PC-9 (cell line): Measurements from ENCODE around the gene PAX1. TPM values are rescaled to one million over a fixed set of nuclear protein-coding genes. Genes with fewer than 3 reads are reported as not detected.

ENCODE experiments used
- BruUV-seq: library from RNA; stranded (reverse); fragments of 400-500 nt; replicated peaks from 2 replicates; lab custom pipeline; 2021; lab: Mats Ljungman, UMichigan
- CTCF ChIA-PET: fragments of 300-600 bp; sonication (Branson Sonifier 250); formaldehyde crosslinking; loops from one replicate; lab custom pipeline; 2022; ENCODE audit warnings: antibody characterized with exemption; lab: Charles Lee
- POLR2A ChIA-PET: fragments of 300-600 bp; sonication (Branson Sonifier 250); formaldehyde crosslinking; loops from one replicate; lab custom pipeline; 2022; ENCODE audit warnings: antibody characterized with exemption; ENCODE audit not compliant: unreplicated experiment; lab: Charles Lee
- DNase-seq, 2 experiments: peaks; one replicate each; pipeline versions ENCODE4 v3.0.0 to v3.0.0-alpha.2; 2015 to 2022; ENCODE audit warnings: mixed read lengths in 1 of 2
- H2AFZ ChIP-seq: fragments of 200-600 bp; sonication (generic); 2 replicates; pipeline ENCODE4 v1.8.1; 2017; ENCODE audit warnings: antibody characterized with exemption
- H3F3A ChIP-seq: fragments of 200-600 bp; sonication (generic); 2 replicates; pipeline ENCODE4 v1.8.1; 2017; ENCODE audit warnings: antibody characterized with exemption, mild to moderate bottlenecking, low read depth; ENCODE audit not compliant: insufficient read depth
- H3K27ac ChIP-seq: fragments of 200-600 bp; sonication (generic); 2 replicates; pipeline ENCODE4 v1.6.1; 2016; ENCODE audit warnings: mixed run types
- H3K27me3 ChIP-seq: fragments of 200-600 bp; sonication (generic); 2 replicates; pipeline ENCODE4 v1.6.1; 2016; ENCODE audit warnings: low read depth, mixed run types; ENCODE audit not compliant: insufficient read depth
- H3K36me3 ChIP-seq: fragments of 200-600 bp; sonication (generic); 2 replicates; pipeline ENCODE4 v1.6.1; 2016; ENCODE audit warnings: low read depth, mixed run types
- H3K4me1 ChIP-seq: fragments of 200-600 bp; sonication (generic); replicated peaks from 2 replicates; pipeline ENCODE4 v1.6.1; 2016; ENCODE audit warnings: mixed run types; ENCODE audit not compliant: insufficient read depth
- H3K4me2 ChIP-seq: fragments of 200-600 bp; sonication (generic); 2 replicates; pipeline ENCODE4 v1.6.1; 2017; ENCODE audit warnings: mixed run types
- H3K4me3 ChIP-seq: fragments of 200-600 bp; sonication (generic); 2 replicates; pipeline ENCODE4 v1.6.1; 2016; ENCODE audit warnings: mixed run types
- H3K79me2 ChIP-seq: fragments of 200-600 bp; sonication (generic); 2 replicates; pipeline ENCODE4 v1.6.1; 2017; ENCODE audit warnings: low read depth, mixed run types
- H3K9me2 ChIP-seq: fragments of 200-600 bp; sonication (generic); 2 replicates; pipeline ENCODE4 v1.8.1; 2017; ENCODE audit warnings: mild to moderate bottlenecking; ENCODE audit not compliant: insufficient read depth
- H3K9me3 ChIP-seq: fragments of 200-600 bp; sonication (generic); 2 replicates; pipeline ENCODE4 v1.8.1; 2016; ENCODE audit warnings: low read depth; ENCODE audit not compliant: insufficient read depth
- H4K20me1 ChIP-seq: fragments of 200-600 bp; sonication (generic); 2 replicates; pipeline ENCODE4 v1.8.1; 2017; ENCODE audit not compliant: insufficient read depth
- CTCF ChIP-seq: fragments of 200-600 bp; sonication (generic); conservative IDR thresholded peaks from 2 replicates; pipeline ENCODE4 v1.6.1; 2017; ENCODE audit warnings: mixed run types, antibody characterized with exemption, mild to moderate bottlenecking, moderate library complexity
- EZH2 ChIP-seq: fragments of 200-600 bp; sonication (generic); IDR thresholded peaks from 2 replicates; pipeline ENCODE4 v1.8.0; 2017; ENCODE audit warnings: antibody characterized with exemption, low read depth
- intact Hi-C: fragments of 100-400 bp; cut with micrococcal nuclease; formaldehyde crosslinking; loops from one replicate; pipeline ENCODE4 v1.10.0; 2022; ENCODE audit not compliant: unreplicated experiment
- total RNA-seq: library from RNA; stranded (reverse); gene quantifications from 2 replicates; pipeline ENCODE4 v1.2.3, GENCODE V29; 2021

PAX1 gene
- total RNA-seq, 1 experiment from 2014 or later: not detected

- intact Hi-C loops: no loop called here
These were observed 23.9 kb downstream of the PAX1 start for GRCh38 chr20:21729316-21729715.

GRCh38 chr20:21739161-21739560, 33.7 kb downstream of the PAX1 start:
- Histone ChIP-seq H3K9me3 (no peaks in the 10 kb centered on the region), H2AFZ (no peak overlapping the region), H3F3A (no peaks in the 10 kb centered on the region), H3K27ac (no peak overlapping the region), H3K4me2 (no peak overlapping the region), H3K4me1 (no peaks in the 10 kb centered on the region), H3K27me3 (no peaks in the 10 kb centered on the region), H3K4me3 (no peak overlapping the region), H3K9me2 (no peaks in the 10 kb centered on the region), H3K79me2 (no peaks in the 10 kb centered on the region), H4K20me1 (no peaks in the 10 kb centered on the region), H3K36me3 (no peaks in the 10 kb centered on the region)
- TF ChIP-seq EZH2: no peak
- TF ChIP-seq CTCF: no peak
- no TSS peak for BruUV-seq
- CTCF ChIA-PET: no interaction called here
- intact Hi-C loops: no loop called here
- no peak for DNase-seq
- POLR2A ChIA-PET: no interaction called here

More at GRCh38 chr20:21729316-21729715, 23.9 kb downstream of the PAX1 start:
- Histone ChIP-seq H2AFZ (no peak overlapping the region), H3K36me3 (no peaks in the 10 kb centered on the region), H3K4me3 (no peak overlapping the region), H3K4me2 (no peak overlapping the region), H3K27ac (no peak overlapping the region), H3K9me2 (no peaks in the 10 kb centered on the region), H3K4me1 (no peaks in the 10 kb centered on the region), H3K27me3 (peaks cover 35% of the 10 kb centered on the region), H3F3A (no peaks in the 10 kb centered on the region), H3K79me2 (no peaks in the 10 kb centered on the region), H3K9me3 (no peaks in the 10 kb centered on the region; the same call in 1 of the 2 replicates), H4K20me1 (no peaks in the 10 kb centered on the region; the same call in 1 of the 2 replicates)
- no peak for DNase-seq
- ChIA-PET POLR2A (no interaction called here), CTCF (no interaction called here)
- no TSS peak for BruUV-seq
- TF ChIP-seq EZH2 (no peak), CTCF (no peak)

- Histone ChIP-seq H3K27me3 (no peaks in the 10 kb centered on the region), H3K27ac (no peak overlapping the region), H3F3A (no peaks in the 10 kb centered on the region), H3K4me2 (no peak overlapping the region), H4K20me1 (no peaks in the 10 kb centered on the region), H3K79me2 (no peaks in the 10 kb centered on the region), H3K4me3 (no peak overlapping the region), H3K9me3 (no peaks in the 10 kb centered on the region), H3K36me3 (no peaks in the 10 kb centered on the region), H3K4me1 (no peaks in the 10 kb centered on the region), H2AFZ (no peak overlapping the region), H3K9me2 (no peaks in the 10 kb centered on the region)
- no TSS peak for BruUV-seq
- TF ChIP-seq CTCF (no peak), EZH2 (no peak)
- ChIA-PET CTCF (no interaction called here), POLR2A (no interaction called here)
- intact Hi-C loops: no loop called here
- no peak for DNase-seq
These were observed 34.2 kb downstream of the PAX1 start for GRCh38 chr20:21739682-21740081.
